ENCODE measurements around the gene GNB2. TPM values are rescaled to one million over a fixed set of nuclear protein-coding genes. Genes with fewer than 3 reads are reported as not detected.

GNB2 gene
- polyA plus RNA-seq, 2 of the 4 experiments (the other 2 are of a cell fraction), result 50.8 to 163 TPM

DNA sequence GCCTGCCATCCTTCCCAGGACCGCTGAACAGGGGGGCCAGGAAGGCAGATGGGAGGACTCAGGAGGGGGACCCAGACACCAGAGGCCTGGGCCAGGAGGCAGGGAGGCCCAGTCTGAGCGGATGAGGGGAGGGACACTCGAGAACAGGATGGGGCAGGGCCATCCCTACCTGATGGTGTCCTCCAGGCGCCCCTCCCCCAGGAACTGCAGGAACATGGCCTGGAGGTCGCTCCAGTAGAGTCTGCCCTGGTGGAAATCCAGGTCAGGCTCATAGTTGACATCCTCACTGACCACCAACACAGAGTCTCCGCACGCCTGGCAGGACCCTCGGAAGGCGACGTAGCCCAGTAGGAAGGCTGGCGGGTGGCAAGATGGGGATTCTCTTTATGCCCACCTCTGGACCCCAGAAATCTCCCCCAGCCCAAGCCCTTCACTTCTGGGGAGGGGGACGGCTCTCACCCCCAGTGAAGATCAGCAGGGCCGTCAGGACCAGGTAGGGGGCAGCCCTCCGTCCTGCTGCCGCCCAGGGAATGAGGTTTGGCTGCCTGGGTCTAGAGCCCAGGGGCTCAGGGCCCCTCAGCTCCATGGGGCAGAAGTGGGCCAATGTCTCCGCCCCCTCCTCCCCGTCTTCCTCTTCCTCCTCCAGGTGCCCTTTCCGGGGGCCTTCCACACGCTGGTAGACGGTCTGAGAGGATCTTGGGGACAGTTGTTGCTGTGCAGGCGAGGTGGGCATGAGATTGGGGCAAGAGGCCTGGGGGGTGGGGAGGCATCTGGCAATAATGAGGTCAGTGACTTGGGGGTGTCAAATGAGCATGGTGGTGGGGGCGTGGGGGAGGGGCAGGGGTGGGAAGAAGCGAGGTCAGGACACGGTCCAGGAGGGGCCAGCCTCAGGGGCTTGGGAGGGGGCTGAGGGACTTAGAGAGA lies 32.8 kb upstream of the GNB2 start:
- Histone ChIP-seq H3K4me3 (no peak overlapping the region), H3K27ac (no peak overlapping the region), H3K4me1 (no peaks in the 10 kb centered on the region), H3K4me2 (no peak overlapping the region), H3K9me3 (no peaks in the 10 kb centered on the region)
- WGBS (ENCODE audit: missing lambda C conversion rate), result 81% methylated on average over 17 of the region's 24 CpGs
- TF ChIP-seq JUNB (IDR thresholded peaks at IDR 0.05), result no peak
- no peak for TF ChIP-seq POLR2A (IDR thresholded peaks at IDR 0.05; ENCODE audit: low read length)
- no peak for TF ChIP-seq CHD2 (IDR thresholded peaks at IDR 0.05; ENCODE audit: low read length, partially characterized antibody)
- no peak for TF ChIP-seq EP300 (IDR thresholded peaks at IDR 0.05)
- no peak for TF ChIP-seq EHMT2 (IDR thresholded peaks at IDR 0.05; ENCODE audit: low read depth)
- no peak for TF ChIP-seq HEYL (CRISPR knock-in tag; IDR thresholded peaks at IDR 0.05)
- TF ChIP-seq HOXB13 (CRISPR knock-in tag; IDR thresholded peaks at IDR 0.05; ENCODE audit: low read depth), result no peak
- TF ChIP-seq PHF8 (IDR thresholded peaks at IDR 0.05; ENCODE audit: borderline replicate concordance, low read depth), result no peak
- TF ChIP-seq ZSCAN20 (CRISPR knock-in tag; IDR thresholded peaks at IDR 0.05), result no peak
- TF ChIP-seq RFX5 (IDR thresholded peaks at IDR 0.05), result no peak
- no peak for TF ChIP-seq TP53 (CRISPR knock-in tag; IDR thresholded peaks at IDR 0.05)
- no peak for TF ChIP-seq CBX2 (IDR thresholded peaks at IDR 0.05; ENCODE audit: borderline replicate concordance, low read depth)
- ChIA-PET POLR2A (no interaction called here), CTCF (interaction anchor here (1.0 to 1.3 kb wide), 2 partner anchors 18 to 51 kb away, joined by 3 read pairs; no protein-coding TSS in a partner anchor)
- FAIRE-seq (no peak), DNase-seq (ENCODE audit: low read depth in 1 of 2, low spot score in 1 of 2) (no peak), ATAC-seq (no peak; a peak in 1 of 6 replicates)

DNA sequence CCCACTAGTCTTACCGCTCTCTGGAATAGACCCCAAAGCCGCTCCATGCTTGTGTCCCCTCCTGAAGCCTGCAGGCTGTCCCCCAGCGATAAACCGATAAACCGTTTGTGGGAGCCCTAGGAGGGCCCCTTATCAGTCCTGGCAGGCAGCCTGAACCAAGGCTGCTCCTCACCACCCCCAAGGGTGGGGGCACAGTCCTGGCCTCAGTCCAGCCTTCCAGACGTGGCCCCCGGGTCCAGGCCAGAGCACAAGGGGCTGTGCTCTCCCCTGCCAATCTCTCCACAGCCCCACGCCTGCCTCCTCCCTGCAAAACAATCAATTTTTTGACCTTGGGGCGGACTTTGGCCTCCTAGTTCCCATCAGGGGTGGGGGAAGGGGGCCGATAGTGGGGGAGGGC lies 32.1 kb upstream of the GNB2 start, which contains the start of gene TFR2:
Gene TFR2 (minus strand): TSS at position 90 of the 397 bp plus-strand sequence. CDS start 43 bp downstream, at position 47.
- no peak for DNase-seq (ENCODE audit: low read depth in 1 of 2, low spot score in 1 of 2)
- no peak within 1 kb of the TSS for H3K4me2 ChIP-seq
- no peak for TF ChIP-seq JUN (IDR thresholded peaks at IDR 0.05)
- no peak for TF ChIP-seq ZC3H11A (IDR thresholded peaks at IDR 0.05)
- TF ChIP-seq HEYL (CRISPR knock-in tag; IDR thresholded peaks at IDR 0.05), result no peak
- no peak for TF ChIP-seq HDAC2 (IDR thresholded peaks at IDR 0.05)
- TF ChIP-seq HOXB5 (CRISPR knock-in tag; IDR thresholded peaks at IDR 0.05), result no peak
- no peak for TF ChIP-seq ELK1 (IDR thresholded peaks at IDR 0.05; ENCODE audit: low read depth, low read length)
- TF ChIP-seq ESRRA (IDR thresholded peaks at IDR 0.05; ENCODE audit: borderline replicate concordance, low read length), result no peak
- TF ChIP-seq KDM5A (IDR thresholded peaks at IDR 0.05), result no peak
- TF ChIP-seq, protein P1, sequence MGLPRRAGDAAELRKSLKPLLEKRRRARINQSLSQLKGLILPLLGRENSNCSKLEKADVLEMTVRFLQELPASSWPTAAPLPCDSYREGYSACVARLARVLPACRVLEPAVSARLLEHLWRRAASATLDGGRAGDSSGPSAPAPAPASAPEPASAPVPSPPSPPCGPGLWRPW (IDR thresholded peaks at IDR 0.05), result no peak
- no peak for TF ChIP-seq NPAS2 (CRISPR knock-in tag; IDR thresholded peaks at IDR 0.05; ENCODE audit: borderline replicate concordance)
- TF ChIP-seq BHLHE40 (IDR thresholded peaks at IDR 0.05; ENCODE audit: low read depth, low read length), result no peak
- TF ChIP-seq TP53 (CRISPR knock-in tag; IDR thresholded peaks at IDR 0.05), result no peak
- TF ChIP-seq SMC3 (IDR thresholded peaks at IDR 0.05), result no peak
- POLR2A ChIA-PET, result no interaction called here
- FAIRE-seq, result no peak
- no peaks in the 10 kb centered on the region for H3K9me3 ChIP-seq
- H3K4me1 ChIP-seq, result no peaks in the 10 kb centered on the region
- CTCF ChIA-PET, result interaction anchor here (0.6 to 4.4 kb wide), 4 partner anchors 8 to 63 kb away, joined by 3 to 39 read pairs (median 3); no protein-coding TSS in a partner anchor
- 69% methylated on average over 10 of the region's 10 CpGs for WGBS (ENCODE audit: missing lambda C conversion rate)
- no peak for ATAC-seq
- H3K4me3 ChIP-seq, result no peak within 1 kb of the TSS
- no peak within 1 kb of the TSS for H3K27ac ChIP-seq
